ENCODE data around the gene SPO11. TPM values are rescaled to one million over a fixed set of nuclear protein-coding genes. Genes with fewer than 3 reads are reported as not detected.

The SPO11 gene
- total RNA-seq, 3 donors from 2014 or later (not counting 1 experiment from before 2014, with no cell fraction given), result not detected

GRCh38 chr20:57388953-57389694, 59.5 kb downstream of the SPO11 start:
- Mint-ChIP-seq H3K36me3 (no peaks in the 10 kb centered on the region), H3K27me3 (ENCODE audit: low read depth in 2 of 2) (no peaks in the 10 kb centered on the region), H3K9me3 (no peaks in the 10 kb centered on the region), H3K27ac (peak overlapping the region; percentile 77 to 91), H3K4me3 (peak overlapping the region; percentile 87), H3K4me1 (peaks cover 27 to 45% of the 10 kb centered on the region in 2 donors)
- ATAC-seq (peak; percentile 21 to 42 (median 30)), DNase-seq (peak; percentile 60 to 76)
- Histone ChIP-seq H3K9me3 (ENCODE audit: control insufficient read depth, insufficient read depth, low read length) (no peaks in the 10 kb centered on the region), H3K27me3 (ENCODE audit: control insufficient read depth, insufficient read depth, low read length) (no peaks in the 10 kb centered on the region), H3K36me3 (ENCODE audit: control insufficient read depth, insufficient read depth, low read length) (peaks cover 11% of the 10 kb centered on the region), H3K4me1 (ENCODE audit: control insufficient read depth, insufficient read depth, low read length) (peaks cover 59% of the 10 kb centered on the region), H3K27ac (ENCODE audit: low read length) (peak overlapping the region; percentile 77), H3K4me3 (ENCODE audit: low read length) (peak overlapping the region; percentile 21)
- peak; percentile 61 for TF ChIP-seq CTCF (IDR thresholded peaks at IDR 0.05)
- WGBS (ENCODE audit: insufficient coverage), result 6% methylated on average over 57 of the region's 57 CpGs
- intact Hi-C loops (cut with micrococcal nuclease), result loop anchor here (1.0 kb wide), 1 partner anchor 9 kb away; no protein-coding TSS in a partner anchor

- peaks cover 19% of the 10 kb centered on the region for H3K36me3 ChIP-seq (ENCODE audit: control insufficient read depth, insufficient read depth, low read length)
- H3K4me1 Mint-ChIP-seq, result peaks cover 26 to 44% of the 10 kb centered on the region in 2 donors
- WGBS (ENCODE audit: insufficient coverage), result 5% methylated on average over 52 of the region's 52 CpGs
- TF ChIP-seq CTCF (IDR thresholded peaks at IDR 0.05), result no peak
- peaks cover 59% of the 10 kb centered on the region for H3K4me1 ChIP-seq (ENCODE audit: control insufficient read depth, insufficient read depth, low read length)
- intact Hi-C loops (cut with micrococcal nuclease), result loop anchor here (1.0 to 10.0 kb wide), 3 partner anchors 8 to 325 kb away; partner anchors contain the start of gene PMEPA1
- no peaks in the 10 kb centered on the region for H3K9me3 Mint-ChIP-seq
- ATAC-seq, result peak in 2 of 3 donors; percentile 2 to 9
- H3K4me3 Mint-ChIP-seq, result peak overlapping the region; percentile 87
- no peaks in the 10 kb centered on the region for H3K9me3 ChIP-seq (ENCODE audit: control insufficient read depth, insufficient read depth, low read length)
- no peaks in the 10 kb centered on the region for H3K36me3 Mint-ChIP-seq
- no peaks in the 10 kb centered on the region for H3K27me3 Mint-ChIP-seq (ENCODE audit: low read depth in 2 of 2)
- H3K27ac Mint-ChIP-seq, result peak overlapping the region; percentile 77 to 91
- peak overlapping the region; percentile 21 for H3K4me3 ChIP-seq (ENCODE audit: low read length)
- peak; percentile 54 to 84 for DNase-seq
- peak overlapping the region; percentile 77 for H3K27ac ChIP-seq (ENCODE audit: low read length)
- H3K27me3 ChIP-seq (ENCODE audit: control insufficient read depth, insufficient read depth, low read length), result no peaks in the 10 kb centered on the region
Observed at GRCh38 chr20:57389695-57390603, 60.3 kb downstream of the SPO11 start.

- H3K4me1 ChIP-seq (ENCODE audit: control insufficient read depth, insufficient read depth, low read length), result peaks cover 61% of the 10 kb centered on the region
Observed at GRCh38 chr20:57390604-57391438, 61.2 kb downstream of the SPO11 start, which contains the start of gene RBM38. RBM38 (plus strand) TSS chr20:57391396; CDS start chr20:57391582, 186 bp downstream.

More at GRCh38 chr20:57390604-57391438, 61.2 kb downstream of the SPO11 start, which contains the start of gene RBM38:
- Histone ChIP-seq H3K36me3 (ENCODE audit: control insufficient read depth, insufficient read depth, low read length) (peaks cover 28% of the 10 kb centered on the region), H3K9me3 (ENCODE audit: control insufficient read depth, insufficient read depth, low read length) (no peaks in the 10 kb centered on the region), H3K27me3 (ENCODE audit: control insufficient read depth, insufficient read depth, low read length) (no peaks in the 10 kb centered on the region), H3K4me3 (ENCODE audit: low read length) (peak within 1 kb of the TSS; percentile 81), H3K27ac (ENCODE audit: low read length) (peak within 1 kb of the TSS; percentile 97)
- TF ChIP-seq CTCF (IDR thresholded peaks at IDR 0.05), result no peak
- Mint-ChIP-seq H3K27me3 (ENCODE audit: low read depth in 2 of 2) (no peaks in the 10 kb centered on the region), H3K27ac (peak within 1 kb of the TSS; percentile 92 to 95), H3K4me1 (peaks cover 26 to 46% of the 10 kb centered on the region in 2 donors), H3K4me3 (peak within 1 kb of the TSS; percentile 95), H3K9me3 (no peaks in the 10 kb centered on the region), H3K36me3 (no peaks in the 10 kb centered on the region)
- intact Hi-C loops (cut with micrococcal nuclease), result loop anchor here (5.0 to 10.0 kb wide), 2 partner anchors 81 to 324 kb away; partner anchors contain the start of gene PMEPA1
- 15% methylated on average over 78 of the region's 78 CpGs for WGBS (ENCODE audit: insufficient coverage)
- DNase-seq, result peak; percentile 64 to 87
- ATAC-seq, result peak; percentile 58 to 82 (median 60)

Data from natural killer cell (primary cell).